Endothelial cell of umbilical vein (primary cell): ENCODE measurements around the gene CXCL3. TPM values are rescaled to one million over a fixed set of nuclear protein-coding genes. Genes with fewer than 3 reads are reported as not detected.
A peak's percentile ranks its signal among the peaks of the same experiment; 100 is the strongest.

Experiments used
- BruUV-seq: library from RNA; stranded (reverse); fragments of 400-500 nt; replicated peaks from 2 replicates; lab custom pipeline; 2021; lab: Mats Ljungman, UMichigan
- CTCF ChIA-PET: fragments of 300-600, 350-600 bp; sonication (Branson Sonifier 250); formaldehyde crosslinking; loops from one replicate; lab custom pipeline; 2021; ENCODE audit warnings: antibody characterized with exemption, inconsistent platforms; lab: Charles Lee
- POLR2A ChIA-PET: fragments of 300-600, 350-600 bp; sonication (Branson Sonifier 250); formaldehyde crosslinking; loops from one replicate; lab custom pipeline; 2021; ENCODE audit warnings: antibody characterized with exemption, inconsistent platforms; lab: Charles Lee
- DNase-seq: peaks from one replicate; pipeline ENCODE4 v3.0.0-alpha.2; 2011; ENCODE audit warnings: low read depth, low spot score
- FAIRE-seq: peaks from 2 replicates; lab custom pipeline; 2011; peaks lifted over from hg19 to GRCh38; lab: Jason Lieb, UNC
- H2AFZ ChIP-seq: 2 replicates; pipeline ENCODE4 v1.6.0; 2012; ENCODE audit warnings: low read depth, low read length, control low read depth, inconsistent platforms
- H3K27ac ChIP-seq: 2 replicates; pipeline ENCODE4 v1.5.1; 2011; ENCODE audit warnings: low read depth, mild to moderate bottlenecking, control low read depth, low read length, moderate library complexity; ENCODE audit not compliant: insufficient read depth
- H3K27me3 ChIP-seq, 2 experiments: 2 replicates each; pipeline versions ENCODE4 v1.6.0 to v1.6.1; 2011; ENCODE audit warnings: low read length in 2 of 2, mixed read lengths in 1 of 2; ENCODE audit not compliant: control insufficient read depth in 2 of 2, insufficient read depth in 2 of 2
- H3K36me3 ChIP-seq, 2 experiments: 2 replicates in 1 of 2; 3 replicates in 1 of 2; pipeline ENCODE4 v1.5.1; 2011; ENCODE audit warnings: low read length in 2 of 2, mild to moderate bottlenecking in 1 of 2, moderate library complexity in 1 of 2; ENCODE audit not compliant: control insufficient read depth in 2 of 2, insufficient read depth in 2 of 2; ENCODE audit errors: extremely low read depth in 1 of 2
- H3K4me1 ChIP-seq: 3 replicates; pipeline ENCODE4 v1.5.1; 2011; ENCODE audit warnings: mild to moderate bottlenecking, low read length; ENCODE audit not compliant: control insufficient read depth, insufficient read depth; ENCODE audit errors: extremely low read depth
- H3K4me2 ChIP-seq: 2 replicates; pipeline ENCODE4 v1.6.1; 2011; ENCODE audit warnings: low read length, control low read depth, mixed read lengths; ENCODE audit not compliant: insufficient read depth
- H3K4me3 ChIP-seq, 3 experiments: fragments of 200-600 bp in 1 of 3; sonication (generic), shearing (Covaris generic) in 1 of 3; replicated peaks in 1 of 3; 2 replicates each; pipeline ENCODE4 v1.5.1; 2011 to 2016; ENCODE audit warnings: control low read depth in 3 of 3, low read length in 3 of 3, mild to moderate bottlenecking in 2 of 3, inconsistent platforms in 1 of 3, low read depth in 1 of 3, moderate library complexity in 1 of 3; ENCODE audit not compliant: insufficient read depth in 1 of 3
- H3K79me2 ChIP-seq: 2 replicates; pipeline ENCODE4 v1.6.0; 2012; ENCODE audit warnings: low read length, inconsistent platforms; ENCODE audit not compliant: control insufficient read depth, insufficient read depth
- H3K9ac ChIP-seq: replicated peaks from 2 replicates; pipeline ENCODE3; 2011; ENCODE audit warnings: low read length, control low read depth; ENCODE audit not compliant: insufficient read depth; ENCODE audit errors: extremely low read depth
- H3K9me1 ChIP-seq: replicated peaks from 3 replicates; pipeline ENCODE4 v1.6.0; 2011; ENCODE audit warnings: mild to moderate bottlenecking, low read length; ENCODE audit not compliant: control insufficient read depth, insufficient read depth; ENCODE audit errors: extremely low read depth
- H3K9me3 ChIP-seq: replicated peaks from 2 replicates; pipeline ENCODE4 v1.5.1; 2012; ENCODE audit warnings: low read length, inconsistent platforms; ENCODE audit not compliant: control insufficient read depth, insufficient read depth
- H4K20me1 ChIP-seq: replicated peaks from 2 replicates; pipeline ENCODE3; 2011; ENCODE audit warnings: mild to moderate bottlenecking, low read length; ENCODE audit not compliant: control insufficient read depth, insufficient read depth; ENCODE audit errors: extremely low read depth
- EZH2 ChIP-seq: IDR thresholded peaks from 2 replicates; pipeline ENCODE4 v1.6.1; 2012; ENCODE audit warnings: borderline replicate concordance, low read depth, mild to moderate bottlenecking, moderate library complexity, low read length, inconsistent platforms; ENCODE audit not compliant: severe bottlenecking
- FOS ChIP-seq: IDR thresholded peaks from 2 replicates; pipeline ENCODE4 v1.6.1; 2011; ENCODE audit warnings: mild to moderate bottlenecking, low read length, moderate library complexity, borderline replicate concordance; ENCODE audit not compliant: insufficient read depth
- JUN ChIP-seq: IDR thresholded peaks from 2 replicates; pipeline ENCODE4 v1.6.1; 2011; ENCODE audit warnings: borderline replicate concordance, low read depth; ENCODE audit not compliant: insufficient read length, insufficient read depth
- POLR2A ChIP-seq: IDR thresholded peaks from 2 replicates; pipeline ENCODE4 v1.6.1; 2012; ENCODE audit warnings: low read depth, mild to moderate bottlenecking, control low read depth, low read length
- dilution Hi-C: fragments of 300-500 bp; cut with MboI; formaldehyde crosslinking; loops from one replicate; pipeline ENCODE4 v1.15.0; 2019; ENCODE audit warnings: low sequenced_read_pairs; ENCODE audit not compliant: extremely low pct_ligation_motif_present
- intact Hi-C: fragments of 100-400 bp; cut with micrococcal nuclease; formaldehyde crosslinking; loops from one replicate; pipeline ENCODE4 v1.10.0; 2022
- polyA plus RNA-seq, 4 experiments: library from polyadenylated mRNA; depleted of rRNA in 3 of 4; stranded (reverse) in 3 of 4; unstranded in 1 of 4; fragments of >200 nt; gene quantifications; 2 replicates each; pipeline versions ENCODE4 v1.2.1 to v1.2.3, GENCODE V29; 2011 to 2012; ENCODE audit warnings: missing spikeins in 1 of 4
- total RNA-seq: library from RNA; stranded (reverse); gene quantifications from 2 replicates; pipeline ENCODE4 v1.2.3, GENCODE V29; 2021
- TF ChIP-seq, protein P1 (sequence below), 2 donors: IDR thresholded peaks; 1 replicate in 1 of 2; 2 replicates in 1 of 2; pipeline ENCODE4 v1.5.1; 2011; ENCODE audit warnings: low read length in 2 of 2, mild to moderate bottlenecking in 2 of 2, moderate library complexity in 2 of 2, control low read depth in 1 of 2, inconsistent platforms in 1 of 2, low read depth in 1 of 2; ENCODE audit not compliant: insufficient read depth in 1 of 2; ENCODE audit errors: extremely low read depth in 1 of 2
- TF ChIP-seq, protein P2 (sequence below): IDR thresholded peaks from 2 replicates; pipeline ENCODE4 v1.6.1; 2011; ENCODE audit not compliant: insufficient read depth, insufficient read length

CXCL3 gene
- total and polyA plus RNA-seq, 2 donors (not counting 3 experiments of a cell fraction or from before 2014, with no cell fraction given) = 1.1 to 1.3 TPM

DNA sequence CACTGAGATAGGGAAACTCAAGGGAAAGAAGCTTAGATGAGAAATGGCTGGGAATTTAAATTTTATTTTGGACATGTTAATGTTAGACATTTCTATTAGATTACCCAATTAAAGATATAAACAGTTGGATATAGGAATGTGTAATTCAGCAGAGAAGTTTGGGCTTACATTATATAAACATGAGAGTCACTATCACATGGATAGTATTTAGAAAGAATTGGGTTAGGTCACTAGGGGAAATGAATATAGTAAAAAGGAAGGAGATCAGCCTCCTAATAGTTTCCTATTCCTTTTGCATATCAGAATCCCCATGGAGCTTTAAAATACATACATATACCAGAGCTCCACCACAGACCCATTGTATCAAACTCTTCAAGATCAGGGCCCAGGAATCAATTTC, 20.4 kb downstream of the CXCL3 start:
- CTCF ChIA-PET = interaction anchor here (0.8 to 2.8 kb wide), 4 partner anchors 20 to 364 kb away, joined by 3 to 14 read pairs (median 5); partner anchors contain the start of genes CXCL3 and CXCL5
- dilution Hi-C loops = no loop called here
- Histone ChIP-seq H2AFZ (no peak overlapping the region), H3K79me2 (no peaks in the 10 kb centered on the region), H4K20me1 (no peaks in the 10 kb centered on the region), H3K4me1 (peaks cover 6% of the 10 kb centered on the region), H3K27me3 (peaks cover 0 to 5% of the 10 kb centered on the region in 2 experiments), H3K9ac (no peak overlapping the region), H3K9me1 (no peaks in the 10 kb centered on the region), H3K4me3 (no peak overlapping the region), H3K9me3 (no peaks in the 10 kb centered on the region), H3K36me3 (no peaks in the 10 kb centered on the region), H3K27ac (no peak overlapping the region), H3K4me2 (no peak overlapping the region)
- POLR2A ChIA-PET = no interaction called here
- intact Hi-C loops = loop anchor here (2.0 kb wide), 1 partner anchor 19 kb away; the partner anchor contains the start of gene CXCL5
- DNase-seq = peak; percentile 44
- TF ChIP-seq EZH2 (no peak), FOS (no peak), POLR2A (no peak), JUN (no peak)
- TF ChIP-seq, protein P1, sequence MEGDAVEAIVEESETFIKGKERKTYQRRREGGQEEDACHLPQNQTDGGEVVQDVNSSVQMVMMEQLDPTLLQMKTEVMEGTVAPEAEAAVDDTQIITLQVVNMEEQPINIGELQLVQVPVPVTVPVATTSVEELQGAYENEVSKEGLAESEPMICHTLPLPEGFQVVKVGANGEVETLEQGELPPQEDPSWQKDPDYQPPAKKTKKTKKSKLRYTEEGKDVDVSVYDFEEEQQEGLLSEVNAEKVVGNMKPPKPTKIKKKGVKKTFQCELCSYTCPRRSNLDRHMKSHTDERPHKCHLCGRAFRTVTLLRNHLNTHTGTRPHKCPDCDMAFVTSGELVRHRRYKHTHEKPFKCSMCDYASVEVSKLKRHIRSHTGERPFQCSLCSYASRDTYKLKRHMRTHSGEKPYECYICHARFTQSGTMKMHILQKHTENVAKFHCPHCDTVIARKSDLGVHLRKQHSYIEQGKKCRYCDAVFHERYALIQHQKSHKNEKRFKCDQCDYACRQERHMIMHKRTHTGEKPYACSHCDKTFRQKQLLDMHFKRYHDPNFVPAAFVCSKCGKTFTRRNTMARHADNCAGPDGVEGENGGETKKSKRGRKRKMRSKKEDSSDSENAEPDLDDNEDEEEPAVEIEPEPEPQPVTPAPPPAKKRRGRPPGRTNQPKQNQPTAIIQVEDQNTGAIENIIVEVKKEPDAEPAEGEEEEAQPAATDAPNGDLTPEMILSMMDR (IDR thresholded peaks at IDR 0.05; ENCODE audit: extremely low read depth in 1 of 2, insufficient read depth in 1 of 2, low read depth in 1 of 2, low read length in 2 of 2) = no peak
- TF ChIP-seq, protein P2, sequence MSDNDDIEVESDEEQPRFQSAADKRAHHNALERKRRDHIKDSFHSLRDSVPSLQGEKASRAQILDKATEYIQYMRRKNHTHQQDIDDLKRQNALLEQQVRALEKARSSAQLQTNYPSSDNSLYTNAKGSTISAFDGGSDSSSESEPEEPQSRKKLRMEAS = no peak
- no peak for FAIRE-seq
- BruUV-seq = no TSS peak
